B cell (primary cell): ENCODE results near the gene COX6A2. TPM values are rescaled to one million over a fixed set of nuclear protein-coding genes. Genes with fewer than 3 reads are reported as not detected.

Source experiments
- ATAC-seq: fragments of 200-7000 bp; cut with Tn5 transposase; one replicate; pipeline ENCODE4 v1.10.0; 2021; ENCODE audit warnings: low read depth, mild to moderate bottlenecking, moderate number of reproducible peaks, moderate library complexity
- CTCF ChIA-PET: fragments of 350-600 bp; sonication (Branson Sonifier 250); formaldehyde crosslinking; loops from one replicate; lab custom pipeline; 2021; ENCODE audit warnings: antibody characterized with exemption, inconsistent platforms; lab: Charles Lee
- POLR2A ChIA-PET: fragments of 350-600 bp; sonication (Branson Sonifier 250); formaldehyde crosslinking; loops from one replicate; lab custom pipeline; 2021; ENCODE audit warnings: antibody characterized with exemption; lab: Charles Lee
- DNase-seq: peaks from one replicate; pipeline ENCODE4 v3.0.0; 2013
- H2AFZ ChIP-seq: 2 replicates; pipeline ENCODE4 v1.6.1; 2012; ENCODE audit warnings: mild to moderate bottlenecking, low read depth, low read length; ENCODE audit not compliant: insufficient read depth, poor library complexity, severe bottlenecking
- H3K27ac ChIP-seq, 2 donors: 1 replicate in 1 of 2; 2 replicates in 1 of 2; pipeline ENCODE4 v1.5.1; 2012 to 2013; ENCODE audit warnings: low read length in 2 of 2, mild to moderate bottlenecking in 2 of 2, moderate library complexity in 1 of 2
- H3K27me3 ChIP-seq, 4 experiments: fragments of 200-600 bp in 1 of 4; sonication (generic) in 1 of 4; replicated peaks in 1 of 4; 1 replicate in 2 of 4; 2 replicates in 2 of 4; pipeline versions ENCODE4 v1.6.1 to v1.7.0; 2013 to 2016; ENCODE audit warnings: low read length in 3 of 4, mild to moderate bottlenecking in 2 of 4, mixed read lengths in 1 of 4, moderate library complexity in 1 of 4; ENCODE audit not compliant: insufficient read depth in 4 of 4, control insufficient read depth in 3 of 4; ENCODE audit errors: control extremely low read depth in 1 of 4
- H3K36me3 ChIP-seq, 2 experiments: replicated peaks in 1 of 2; 1 replicate in 1 of 2; 2 replicates in 1 of 2; pipeline versions ENCODE4 v1.6.1 to v1.7.1; 2013; ENCODE audit warnings: low read length in 1 of 2; ENCODE audit not compliant: insufficient read depth in 2 of 2, control insufficient read depth in 1 of 2; ENCODE audit errors: control extremely low read depth in 1 of 2, extremely low read depth in 1 of 2
- H3K4me1 ChIP-seq, 2 donors: fragments of 200-600 bp in 1 of 2; sonication (generic) in 1 of 2; 1 replicate in 1 of 2; 2 replicates in 1 of 2; pipeline versions ENCODE4 v1.5.1 to v1.6.1; 2013 to 2017; ENCODE audit warnings: low read length in 2 of 2; ENCODE audit not compliant: control insufficient read depth in 2 of 2, insufficient read depth in 2 of 2
- H3K4me2 ChIP-seq: replicated peaks from 2 replicates; pipeline ENCODE3; 2012; ENCODE audit warnings: mild to moderate bottlenecking, low read depth, low read length; ENCODE audit not compliant: poor library complexity, severe bottlenecking
- H3K4me3 ChIP-seq, 5 experiments: fragments of 200-600 bp in 1 of 5; sonication (generic) in 1 of 5; 1 replicate in 3 of 5; 2 replicates in 2 of 5; pipeline versions ENCODE4 v1.5.1 to v1.7.0; 2011 to 2016; ENCODE audit warnings: low read length in 4 of 5, mild to moderate bottlenecking in 4 of 5, low read depth in 2 of 5, control low read depth in 1 of 5, moderate library complexity in 1 of 5; ENCODE audit not compliant: insufficient read depth in 1 of 5; ENCODE audit errors: control extremely low read depth in 1 of 5, extremely low read depth in 1 of 5
- H3K79me2 ChIP-seq: fragments of 200-600 bp; sonication (generic); one replicate; pipeline ENCODE4 v1.6.0; 2016; ENCODE audit warnings: low read length; ENCODE audit not compliant: control insufficient read depth, insufficient read depth
- H3K9ac ChIP-seq: fragments of 200-600 bp; sonication (generic); 2 replicates; pipeline ENCODE4 v1.6.1; 2017; ENCODE audit warnings: mild to moderate bottlenecking, low read length, moderate library complexity
- H3K9me3 ChIP-seq, 3 donors: one replicate each; pipeline versions ENCODE4 v1.6.1 to v1.7.1; 2013; ENCODE audit warnings: low read length in 2 of 3; ENCODE audit not compliant: control insufficient read depth in 2 of 3, insufficient read depth in 1 of 3; ENCODE audit errors: control extremely low read depth in 1 of 3
- H4K20me1 ChIP-seq: 2 replicates; pipeline ENCODE4 v1.6.0; 2012; ENCODE audit warnings: mild to moderate bottlenecking, low read length; ENCODE audit not compliant: insufficient read depth, control insufficient read depth, poor library complexity, severe bottlenecking
- H3K27ac Mint-ChIP-seq: one replicate; pipeline ENCODE4 v1.8.0; 2021; ENCODE audit warnings: mixed read lengths
- H3K27me3 Mint-ChIP-seq: one replicate; pipeline ENCODE4 v1.8.0; 2021; ENCODE audit warnings: mixed read lengths
- H3K4me1 Mint-ChIP-seq: one replicate; pipeline ENCODE4 v1.8.0; 2021; ENCODE audit warnings: mixed read lengths
- H3K4me3 Mint-ChIP-seq: one replicate; pipeline ENCODE4 v1.8.0; 2021; ENCODE audit warnings: mixed read lengths
- H3K9me3 Mint-ChIP-seq: one replicate; pipeline ENCODE4 v1.8.0; 2022; ENCODE audit warnings: mixed read lengths; ENCODE audit not compliant: insufficient read depth
- EZH2 ChIP-seq: IDR thresholded peaks from 2 replicates; pipeline ENCODE4 v1.6.1; 2012; ENCODE audit warnings: borderline replicate concordance, low read depth, mild to moderate bottlenecking, moderate library complexity, low read length; ENCODE audit not compliant: insufficient read depth, poor library complexity, severe bottlenecking
- WGBS: methylation state at CpG from one replicate; pipeline ENCODE4 v1.1.5; 2013; ENCODE audit warnings: missing lambda C conversion rate; ENCODE audit not compliant: insufficient coverage; 5-methylcytosine and 5-hydroxymethylcytosine counted together
- intact Hi-C: fragments of 100-400 bp; cut with micrococcal nuclease; formaldehyde crosslinking; loops from one replicate; pipeline ENCODE4 v1.10.0; 2022
- polyA plus RNA-seq: library from polyadenylated mRNA; depleted of rRNA; stranded (reverse); fragments of >200 nt; gene quantifications from 2 replicates; pipeline ENCODE4 v1.2.3, GENCODE V29; 2012
- total RNA-seq, 2 donors: library from RNA; stranded (reverse); fragments of 120-200 nt in 1 of 2; gene quantifications; 1 replicate in 1 of 2; 2 replicates in 1 of 2; pipeline versions ENCODE4 v1.2.3 to v1.2.4, GENCODE V29; 2013 to 2022
- TF ChIP-seq, protein P1 (sequence below): fragments of 200-600 bp; IDR thresholded peaks from one replicate; pipeline ENCODE4 v1.8.0; 2022; ENCODE audit warnings: antibody characterized with exemption, mild to moderate bottlenecking

The COX6A2 gene
- total and polyA plus RNA-seq, 2 donors (not counting 1 experiment from before 2014, with no cell fraction given) = not detected

DNA sequence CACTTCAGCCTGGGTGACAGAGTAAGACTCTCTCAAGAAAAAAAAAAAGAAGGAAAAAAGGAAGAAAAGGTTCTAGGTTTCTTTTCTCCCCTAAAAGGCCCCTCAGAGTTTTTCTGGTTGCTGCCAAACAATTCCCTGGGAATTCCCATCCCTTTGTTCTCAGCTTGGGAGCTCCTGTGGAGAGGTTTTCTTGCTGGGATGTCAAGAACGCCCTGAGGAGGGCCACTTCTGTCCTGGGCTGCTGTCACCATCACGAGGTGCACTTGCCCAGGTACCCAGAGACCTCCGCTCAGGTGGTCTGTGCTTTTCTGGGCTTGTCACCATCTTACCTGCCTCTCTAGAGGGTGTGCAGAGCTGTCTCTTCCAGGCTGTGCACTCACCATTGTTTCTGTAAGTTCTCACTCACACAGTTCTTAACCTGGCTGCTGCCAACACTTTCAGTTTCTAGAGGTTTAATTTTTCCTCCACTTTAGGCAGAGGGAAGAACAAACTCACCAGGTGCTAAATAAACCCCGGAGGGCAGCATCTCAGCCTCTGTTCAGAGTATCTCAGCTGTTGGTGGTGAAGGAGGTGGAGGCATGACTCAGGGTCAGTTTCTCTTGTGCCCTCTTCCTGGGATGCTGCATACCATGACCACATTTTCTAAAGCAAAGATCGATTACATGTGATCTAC is 2.4 kb upstream of the COX6A2 start:
- POLR2A ChIA-PET = interaction anchor here (0.9 kb wide), 1 partner anchor 852 kb away, joined by 3 read pairs; no protein-coding TSS in a partner anchor
- intact Hi-C loops = no loop called here
- Histone ChIP-seq H3K27ac (no peak overlapping the region), H3K79me2 (no peaks in the 10 kb centered on the region), H3K4me1 (peaks cover 3 to 7% of the 10 kb centered on the region in 2 donors), H3K9me3 (peaks cover 0 to 9% (median 0%) of the 10 kb centered on the region in 3 donors), H3K27me3 (no peaks in the 10 kb centered on the region), H3K4me2 (no peak overlapping the region), H3K36me3 (no peaks in the 10 kb centered on the region), H4K20me1 (no peaks in the 10 kb centered on the region), H3K4me3 (no peak overlapping the region), H2AFZ (no peak overlapping the region), H3K9ac (no peak overlapping the region)
- Mint-ChIP-seq H3K4me1 (peaks cover 2% of the 10 kb centered on the region), H3K4me3 (no peak overlapping the region), H3K27me3 (peaks cover 8% of the 10 kb centered on the region), H3K9me3 (no peaks in the 10 kb centered on the region), H3K27ac (no peak overlapping the region)
- 77% methylated on average over 3 of the region's 5 CpGs for WGBS
- no peak for TF ChIP-seq EZH2
- TF ChIP-seq, protein P1, sequence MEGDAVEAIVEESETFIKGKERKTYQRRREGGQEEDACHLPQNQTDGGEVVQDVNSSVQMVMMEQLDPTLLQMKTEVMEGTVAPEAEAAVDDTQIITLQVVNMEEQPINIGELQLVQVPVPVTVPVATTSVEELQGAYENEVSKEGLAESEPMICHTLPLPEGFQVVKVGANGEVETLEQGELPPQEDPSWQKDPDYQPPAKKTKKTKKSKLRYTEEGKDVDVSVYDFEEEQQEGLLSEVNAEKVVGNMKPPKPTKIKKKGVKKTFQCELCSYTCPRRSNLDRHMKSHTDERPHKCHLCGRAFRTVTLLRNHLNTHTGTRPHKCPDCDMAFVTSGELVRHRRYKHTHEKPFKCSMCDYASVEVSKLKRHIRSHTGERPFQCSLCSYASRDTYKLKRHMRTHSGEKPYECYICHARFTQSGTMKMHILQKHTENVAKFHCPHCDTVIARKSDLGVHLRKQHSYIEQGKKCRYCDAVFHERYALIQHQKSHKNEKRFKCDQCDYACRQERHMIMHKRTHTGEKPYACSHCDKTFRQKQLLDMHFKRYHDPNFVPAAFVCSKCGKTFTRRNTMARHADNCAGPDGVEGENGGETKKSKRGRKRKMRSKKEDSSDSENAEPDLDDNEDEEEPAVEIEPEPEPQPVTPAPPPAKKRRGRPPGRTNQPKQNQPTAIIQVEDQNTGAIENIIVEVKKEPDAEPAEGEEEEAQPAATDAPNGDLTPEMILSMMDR = no peak
- DNase-seq (no peak), ATAC-seq (no peak)
- CTCF ChIA-PET = interaction anchor here (1.0 to 1.2 kb wide), 2 partner anchors 8 to 288 kb away, joined by 3 to 6 read pairs; no protein-coding TSS in a partner anchor

DNA sequence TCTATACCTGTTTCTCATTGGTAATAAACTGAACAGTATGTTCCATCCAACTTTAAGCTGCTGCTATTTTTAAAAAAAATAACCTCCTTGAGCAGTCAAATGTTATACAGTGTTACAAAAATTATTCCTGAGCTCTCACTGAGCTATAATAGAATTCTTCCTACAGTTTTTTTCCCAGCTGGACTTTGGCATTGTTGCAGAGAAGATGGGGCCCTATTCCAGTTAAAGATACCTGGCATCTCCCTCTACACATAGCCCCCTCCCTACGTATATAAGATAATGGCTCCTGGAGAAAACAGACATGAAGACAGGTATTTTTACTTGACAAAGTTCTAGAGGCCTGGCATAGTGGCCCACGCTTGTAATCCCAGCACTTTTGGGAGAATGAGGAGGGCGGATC is 1.6 kb upstream of the COX6A2 start:
- Mint-ChIP-seq H3K4me3 (no peak overlapping the region), H3K27ac (no peak overlapping the region), H3K9me3 (no peaks in the 10 kb centered on the region), H3K4me1 (peaks cover 2% of the 10 kb centered on the region), H3K27me3 (peaks cover 8% of the 10 kb centered on the region)
- Histone ChIP-seq H3K36me3 (no peaks in the 10 kb centered on the region), H4K20me1 (no peaks in the 10 kb centered on the region), H3K27me3 (no peaks in the 10 kb centered on the region), H3K79me2 (no peaks in the 10 kb centered on the region), H3K27ac (no peak overlapping the region), H3K9me3 (peaks cover 0 to 9% (median 0%) of the 10 kb centered on the region in 3 donors), H3K4me2 (no peak overlapping the region), H3K4me1 (peaks cover 3 to 7% of the 10 kb centered on the region in 2 donors), H3K9ac (no peak overlapping the region), H3K4me3 (no peak overlapping the region), H2AFZ (no peak overlapping the region)
- ChIA-PET POLR2A (interaction anchor here (0.9 kb wide), 1 partner anchor 852 kb away, joined by 3 read pairs; no protein-coding TSS in a partner anchor), CTCF (interaction anchor here (1.2 to 1.6 kb wide), 2 partner anchors 9 to 288 kb away, joined by 3 to 6 read pairs; no protein-coding TSS in a partner anchor)
- WGBS = 100% methylated on average over 2 of the region's 3 CpGs
- no peak for ATAC-seq
- TF ChIP-seq EZH2 = no peak
- TF ChIP-seq, protein P1 = no peak
- no peak for DNase-seq
- intact Hi-C loops = no loop called here
